AG04449 (cell line): ENCODE data around the gene WDR7.

ENCODE experiments used
- CTCF ChIA-PET: fragments of 350-600 bp; formaldehyde crosslinking; extraction: SDS; loops from one replicate; lab custom pipeline; 2021; ENCODE audit warnings: antibody characterized with exemption; lab: Yijun Ruan, JAX
- POLR2A ChIA-PET: fragments of 400-600, 350-600 bp; formaldehyde crosslinking; extraction: SDS; loops from one replicate; lab custom pipeline; 2020; ENCODE audit warnings: antibody characterized with exemption, inconsistent platforms; lab: Yijun Ruan, JAX
- DNase-seq: peaks from one replicate; pipeline ENCODE4 v3.0.0-alpha.2; 2010; ENCODE audit warnings: low read depth, low spot score
- H3K4me3 ChIP-seq: 2 replicates; pipeline ENCODE4 v1.5.1; 2011; ENCODE audit warnings: low read depth, mild to moderate bottlenecking, control low read depth, low read length
- TF ChIP-seq, protein P1 (sequence below): IDR thresholded peaks from one replicate; pipeline ENCODE4 v1.5.1; 2011; ENCODE audit warnings: mild to moderate bottlenecking, moderate library complexity, low read length, control low read depth, inconsistent platforms; ENCODE audit not compliant: insufficient read depth; ENCODE audit errors: missing control alignments

Gene WDR7

GRCh38 chr18:56962322-56962721, 311.2 kb downstream of the WDR7 start:
- TF ChIP-seq, protein P1, sequence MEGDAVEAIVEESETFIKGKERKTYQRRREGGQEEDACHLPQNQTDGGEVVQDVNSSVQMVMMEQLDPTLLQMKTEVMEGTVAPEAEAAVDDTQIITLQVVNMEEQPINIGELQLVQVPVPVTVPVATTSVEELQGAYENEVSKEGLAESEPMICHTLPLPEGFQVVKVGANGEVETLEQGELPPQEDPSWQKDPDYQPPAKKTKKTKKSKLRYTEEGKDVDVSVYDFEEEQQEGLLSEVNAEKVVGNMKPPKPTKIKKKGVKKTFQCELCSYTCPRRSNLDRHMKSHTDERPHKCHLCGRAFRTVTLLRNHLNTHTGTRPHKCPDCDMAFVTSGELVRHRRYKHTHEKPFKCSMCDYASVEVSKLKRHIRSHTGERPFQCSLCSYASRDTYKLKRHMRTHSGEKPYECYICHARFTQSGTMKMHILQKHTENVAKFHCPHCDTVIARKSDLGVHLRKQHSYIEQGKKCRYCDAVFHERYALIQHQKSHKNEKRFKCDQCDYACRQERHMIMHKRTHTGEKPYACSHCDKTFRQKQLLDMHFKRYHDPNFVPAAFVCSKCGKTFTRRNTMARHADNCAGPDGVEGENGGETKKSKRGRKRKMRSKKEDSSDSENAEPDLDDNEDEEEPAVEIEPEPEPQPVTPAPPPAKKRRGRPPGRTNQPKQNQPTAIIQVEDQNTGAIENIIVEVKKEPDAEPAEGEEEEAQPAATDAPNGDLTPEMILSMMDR = no peak
- no peak for DNase-seq
- no peak overlapping the region for H3K4me3 ChIP-seq
- POLR2A ChIA-PET = no interaction called here
- CTCF ChIA-PET = no interaction called here

DNA sequence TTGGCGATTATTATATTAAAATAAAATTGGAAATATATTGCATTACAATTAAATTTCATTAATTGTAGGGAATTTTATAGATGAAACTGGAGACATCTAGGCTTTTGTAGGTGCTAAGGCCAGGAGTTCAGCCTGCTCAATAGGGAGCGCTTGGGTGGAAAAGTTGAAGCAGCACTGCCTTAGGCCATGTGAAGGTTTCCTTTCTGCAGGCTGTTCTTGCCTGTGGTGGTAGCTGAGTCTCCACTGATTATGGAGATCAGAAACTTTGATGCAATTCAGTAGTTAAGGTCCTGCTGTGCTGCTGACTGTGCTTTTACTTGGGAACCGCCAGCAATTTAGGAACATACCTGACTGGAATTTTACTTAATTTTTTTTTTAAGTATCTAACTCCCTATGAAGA, 315.9 kb downstream of the WDR7 start:
- CTCF ChIA-PET = no interaction called here
- H3K4me3 ChIP-seq = no peak overlapping the region
- TF ChIP-seq, protein P1 = no peak
- DNase-seq = no peak
- POLR2A ChIA-PET = no interaction called here

DNA sequence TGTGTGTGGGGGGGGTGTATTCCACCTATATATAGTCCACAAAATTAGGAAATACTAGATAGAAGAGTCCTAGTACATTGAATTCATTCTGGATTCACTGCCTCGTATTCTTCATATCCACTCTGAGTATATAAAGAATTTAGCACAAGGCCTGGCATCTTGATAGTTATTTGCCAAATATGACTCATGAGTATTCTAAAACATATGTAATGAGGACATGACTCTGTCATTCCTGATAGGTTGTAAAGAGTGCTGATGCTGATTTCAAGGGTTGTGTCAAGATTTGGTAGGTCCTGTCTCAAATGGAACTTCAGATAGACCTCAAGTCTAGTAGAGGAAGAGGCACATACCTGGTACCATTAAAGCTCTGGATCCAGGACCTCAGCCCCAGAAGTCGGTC, 322.3 kb downstream of the WDR7 start:
- ChIA-PET POLR2A (no interaction called here), CTCF (no interaction called here)
- no peak for DNase-seq
- H3K4me3 ChIP-seq = no peak overlapping the region
- TF ChIP-seq, protein P1 = no peak

GRCh38 chr18:56974141-56974540, 323.0 kb downstream of the WDR7 start:
- CTCF ChIA-PET = no interaction called here

DNA sequence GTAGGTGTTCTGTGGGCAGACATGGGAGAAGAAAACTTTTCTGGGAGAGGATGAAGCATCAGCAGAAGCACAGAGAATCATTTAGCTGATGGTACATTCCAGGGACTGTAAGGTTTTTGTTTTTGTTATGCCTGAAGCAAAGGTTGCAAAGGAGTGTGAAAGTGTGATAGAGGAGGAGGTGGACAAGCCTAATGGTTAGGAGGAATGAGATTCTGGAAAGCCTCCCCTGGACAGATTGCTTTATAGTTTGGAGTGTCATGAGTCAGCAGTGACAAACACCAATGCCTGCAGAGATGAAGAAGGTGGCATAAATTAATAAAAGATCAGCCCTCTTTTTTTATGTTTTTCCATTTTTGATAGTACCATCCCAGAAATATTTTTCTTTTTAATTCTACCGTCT, 324.1 kb downstream of the WDR7 start:
- POLR2A ChIA-PET = interaction anchor here (0.6 kb wide), 1 partner anchor 10 kb away, joined by 3 read pairs; no protein-coding TSS in a partner anchor
- DNase-seq = no peak
- no peak overlapping the region for H3K4me3 ChIP-seq
- CTCF ChIA-PET = interaction anchor here (1.3 kb wide), 1 partner anchor 11 kb away, joined by 3 read pairs; no protein-coding TSS in a partner anchor
- TF ChIP-seq, protein P1 = no peak

More at GRCh38 chr18:56974141-56974540, 323.0 kb downstream of the WDR7 start:
- TF ChIP-seq, protein P1 = no peak
- DNase-seq = no peak
- no peak overlapping the region for H3K4me3 ChIP-seq
- POLR2A ChIA-PET = interaction anchor here (0.6 kb wide), 1 partner anchor 71 kb away, joined by 3 read pairs; no protein-coding TSS in a partner anchor

- POLR2A ChIA-PET = no interaction called here
- TF ChIP-seq, protein P1 = no peak
- DNase-seq = no peak
- H3K4me3 ChIP-seq = no peak overlapping the region
- CTCF ChIA-PET = no interaction called here
Observed at GRCh38 chr18:56977309-56977708, 326.1 kb downstream of the WDR7 start.
